ENCODE results near the gene IRF6.

- no peak for TF ChIP-seq CTCF (IDR thresholded peaks at IDR 0.05)
- TF ChIP-seq POLR2A (IDR thresholded peaks at IDR 0.05), result no peak
These were observed 69.3 kb downstream of the IRF6 start for GRCh38 chr1:209736490-209737117.

All from right lobe of liver (tissue), 4 donors.